Measurements from ENCODE around the gene RHEB. TPM values are rescaled to one million over a fixed set of nuclear protein-coding genes. Genes with fewer than 3 reads are reported as not detected.

RHEB gene
- total RNA-seq, 2 experiments from 2014 or later = 57.6 to 93.2 TPM

GRCh38 chr7:151518105-151518946 lies 1.4 kb downstream of the RHEB start:
- intact Hi-C loops (cut with micrococcal nuclease; ENCODE audit: unreplicated experiment) = loop anchor here (2.0 to 5.0 kb wide), 2 partner anchors 114 to 168 kb away; no protein-coding TSS in a partner anchor
- H3K27ac ChIP-seq (ENCODE audit: low read depth, low read length, poor library complexity, severe bottlenecking) = peak overlapping the region; percentile 85
- H3K4me2 ChIP-seq (ENCODE audit: low read length) = peak overlapping the region; percentile 89
- peaks cover 25% of the 10 kb centered on the region; the same call in 1 of the 2 replicates for H3K9me3 ChIP-seq (ENCODE audit: low read length)
- H3K36me3 ChIP-seq (ENCODE audit: insufficient read depth, low read length) = peaks cover 28% of the 10 kb centered on the region
- POLR2A ChIA-PET = interaction anchor here (0.6 kb wide), 2 partner anchors 28 to 41 kb away, joined by 3 read pairs; no protein-coding TSS in a partner anchor
- H3K9me2 ChIP-seq (ENCODE audit: insufficient read depth, low read length) = no peaks in the 10 kb centered on the region
- peak overlapping the region; percentile 90 for H3K4me3 ChIP-seq (ENCODE audit: low read depth, low read length, poor library complexity, severe bottlenecking)
- no peak overlapping the region for H2AFZ ChIP-seq (ENCODE audit: low read length)
- peak; percentile 59 for DNase-seq (ENCODE audit: low spot score)
- peaks cover 56% of the 10 kb centered on the region for H3K79me2 ChIP-seq (ENCODE audit: insufficient read depth, low read depth, low read length)
- H4K20me1 ChIP-seq (ENCODE audit: insufficient read depth, low read length) = peaks cover 40% of the 10 kb centered on the region
- CTCF ChIA-PET (ENCODE audit: unreplicated experiment) = no interaction called here
- no TSS peak for BruUV-seq (replicated peaks)
- H3K4me1 ChIP-seq (ENCODE audit: insufficient read depth, low read length, poor library complexity, severe bottlenecking) = peaks cover 19% of the 10 kb centered on the region
- TF ChIP-seq, protein P1, sequence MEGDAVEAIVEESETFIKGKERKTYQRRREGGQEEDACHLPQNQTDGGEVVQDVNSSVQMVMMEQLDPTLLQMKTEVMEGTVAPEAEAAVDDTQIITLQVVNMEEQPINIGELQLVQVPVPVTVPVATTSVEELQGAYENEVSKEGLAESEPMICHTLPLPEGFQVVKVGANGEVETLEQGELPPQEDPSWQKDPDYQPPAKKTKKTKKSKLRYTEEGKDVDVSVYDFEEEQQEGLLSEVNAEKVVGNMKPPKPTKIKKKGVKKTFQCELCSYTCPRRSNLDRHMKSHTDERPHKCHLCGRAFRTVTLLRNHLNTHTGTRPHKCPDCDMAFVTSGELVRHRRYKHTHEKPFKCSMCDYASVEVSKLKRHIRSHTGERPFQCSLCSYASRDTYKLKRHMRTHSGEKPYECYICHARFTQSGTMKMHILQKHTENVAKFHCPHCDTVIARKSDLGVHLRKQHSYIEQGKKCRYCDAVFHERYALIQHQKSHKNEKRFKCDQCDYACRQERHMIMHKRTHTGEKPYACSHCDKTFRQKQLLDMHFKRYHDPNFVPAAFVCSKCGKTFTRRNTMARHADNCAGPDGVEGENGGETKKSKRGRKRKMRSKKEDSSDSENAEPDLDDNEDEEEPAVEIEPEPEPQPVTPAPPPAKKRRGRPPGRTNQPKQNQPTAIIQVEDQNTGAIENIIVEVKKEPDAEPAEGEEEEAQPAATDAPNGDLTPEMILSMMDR (conservative IDR thresholded peaks at IDR 0.05; ENCODE audit: low read length) = no peak
- TF ChIP-seq EZH2phosphoT487 (IDR thresholded peaks at IDR 0.05; ENCODE audit: borderline replicate concordance, low read depth, low read length) = no peak

DNA sequence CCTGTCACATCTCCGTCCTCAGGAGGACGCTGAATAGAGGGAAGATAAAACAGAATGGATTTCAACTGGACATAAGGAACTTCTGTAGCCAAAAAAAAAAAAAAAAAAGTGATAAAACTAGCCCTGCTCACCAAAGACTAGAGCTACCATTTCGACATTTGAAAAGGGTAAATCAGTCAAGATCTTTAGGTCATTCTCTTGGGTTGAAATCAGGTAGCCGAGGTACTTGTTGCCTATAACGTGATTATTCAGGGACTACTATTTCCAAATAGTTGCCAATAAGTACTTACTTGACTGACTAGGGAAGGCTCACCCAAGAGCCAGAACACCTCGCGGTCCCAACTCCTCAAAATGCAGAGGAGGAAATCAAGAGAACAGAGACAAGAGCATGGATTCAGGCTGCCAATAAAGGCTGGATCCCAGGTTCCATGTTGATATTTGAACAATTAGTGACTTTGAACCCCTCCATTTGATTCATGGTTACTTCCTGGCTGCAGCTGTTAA lies 2.0 kb downstream of the RHEB start:
- Histone ChIP-seq H3K79me2 (ENCODE audit: insufficient read depth, low read depth, low read length) (peaks cover 63% of the 10 kb centered on the region), H3K4me1 (ENCODE audit: insufficient read depth, low read length, poor library complexity, severe bottlenecking) (peaks cover 19% of the 10 kb centered on the region), H3K27ac (ENCODE audit: low read depth, low read length, poor library complexity, severe bottlenecking) (peak overlapping the region; percentile 85), H3K4me3 (ENCODE audit: low read depth, low read length, poor library complexity, severe bottlenecking) (peak overlapping the region; percentile 90), H4K20me1 (ENCODE audit: insufficient read depth, low read length) (peaks cover 47% of the 10 kb centered on the region), H3K36me3 (ENCODE audit: insufficient read depth, low read length) (peaks cover 34% of the 10 kb centered on the region), H3K9me2 (ENCODE audit: insufficient read depth, low read length) (no peaks in the 10 kb centered on the region), H2AFZ (ENCODE audit: low read length) (no peak overlapping the region), H3K9me3 (ENCODE audit: low read length) (peaks cover 27% of the 10 kb centered on the region; the same call in 1 of the 2 replicates), H3K4me2 (ENCODE audit: low read length) (peak overlapping the region; percentile 89)
- TF ChIP-seq, protein P1 (conservative IDR thresholded peaks at IDR 0.05; ENCODE audit: low read length) = no peak
- no peak for TF ChIP-seq EZH2phosphoT487 (IDR thresholded peaks at IDR 0.05; ENCODE audit: borderline replicate concordance, low read depth, low read length)
- BruUV-seq (replicated peaks) = no TSS peak
- CTCF ChIA-PET (ENCODE audit: unreplicated experiment) = no interaction called here
- intact Hi-C loops (cut with micrococcal nuclease; ENCODE audit: unreplicated experiment) = loop anchor here (2.0 to 5.0 kb wide), 2 partner anchors 115 to 167 kb away; no protein-coding TSS in a partner anchor
- no peak for DNase-seq (ENCODE audit: low spot score)
- POLR2A ChIA-PET = interaction anchor here (0.6 kb wide), 2 partner anchors 27 to 41 kb away, joined by 3 read pairs; no protein-coding TSS in a partner anchor

Measured in OCI-LY7 (cell line).